ENCODE results near the gene RAB20. TPM values are rescaled to one million over a fixed set of nuclear protein-coding genes. Genes with fewer than 3 reads are reported as not detected.

RAB20 gene
- total RNA-seq, 2 donors from 2014 or later: 12.7 to 24.3 TPM

DNA sequence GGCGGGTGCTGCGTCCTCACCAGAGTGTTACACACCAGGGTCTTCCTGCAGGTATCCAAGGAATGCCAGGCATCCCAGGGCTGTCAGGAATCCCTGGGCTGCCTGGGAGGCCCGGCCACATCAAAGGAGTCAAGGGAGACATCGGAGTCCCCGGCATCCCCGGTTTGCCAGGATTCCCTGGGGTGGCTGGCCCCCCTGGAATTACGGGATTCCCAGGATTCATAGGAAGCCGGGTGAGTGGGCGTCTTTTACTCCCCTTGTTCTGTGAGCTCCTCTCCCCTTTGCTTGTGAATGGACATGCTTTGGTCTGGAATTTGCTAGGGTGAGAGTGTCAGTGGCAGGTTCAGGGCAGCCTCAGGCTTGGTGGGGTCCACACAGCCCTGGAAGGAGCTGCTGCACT is 75.9 kb downstream of the RAB20 start:
- intact Hi-C loops (cut with DNase I): no loop called here
- ATAC-seq: no peak

GRCh38 chr13:110484290-110485048 is 77.1 kb downstream of the RAB20 start:
- intact Hi-C loops (cut with DNase I): no loop called here
- ATAC-seq (no peak), DNase-seq (no peak)

More for the DNA sequence above, 75.9 kb downstream of the RAB20 start:
- DNase-seq: no peak

DNA sequence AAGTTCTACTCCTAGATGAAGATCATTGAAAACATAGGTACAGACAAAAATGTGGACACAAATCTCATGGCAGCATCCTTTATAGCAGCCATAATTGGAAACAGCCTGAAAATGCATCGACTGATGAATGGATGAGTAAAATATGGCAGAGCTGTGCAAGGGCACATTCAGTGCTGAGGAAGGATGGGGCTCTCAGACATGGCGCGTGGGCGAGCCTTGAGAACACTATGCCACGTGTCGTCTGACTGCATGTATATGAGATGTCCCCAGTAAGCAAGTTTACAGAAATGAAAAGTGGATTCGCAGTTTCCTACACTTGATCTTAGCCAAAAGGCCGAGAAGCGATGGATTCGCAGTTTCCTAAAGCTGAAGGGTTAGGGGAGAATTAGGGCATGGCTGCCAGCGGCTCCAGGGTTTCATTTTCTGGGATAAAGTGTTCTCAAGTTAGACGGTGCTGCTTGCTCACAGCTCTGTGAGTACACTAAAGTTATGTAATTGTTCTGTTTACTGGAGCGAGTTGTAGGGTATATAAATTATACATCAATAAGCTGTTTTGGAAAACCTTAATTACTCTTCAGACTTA is 78.0 kb downstream of the RAB20 start:
- intact Hi-C loops (cut with DNase I): no loop called here
- no peak for DNase-seq
- no peak for ATAC-seq

DNA sequence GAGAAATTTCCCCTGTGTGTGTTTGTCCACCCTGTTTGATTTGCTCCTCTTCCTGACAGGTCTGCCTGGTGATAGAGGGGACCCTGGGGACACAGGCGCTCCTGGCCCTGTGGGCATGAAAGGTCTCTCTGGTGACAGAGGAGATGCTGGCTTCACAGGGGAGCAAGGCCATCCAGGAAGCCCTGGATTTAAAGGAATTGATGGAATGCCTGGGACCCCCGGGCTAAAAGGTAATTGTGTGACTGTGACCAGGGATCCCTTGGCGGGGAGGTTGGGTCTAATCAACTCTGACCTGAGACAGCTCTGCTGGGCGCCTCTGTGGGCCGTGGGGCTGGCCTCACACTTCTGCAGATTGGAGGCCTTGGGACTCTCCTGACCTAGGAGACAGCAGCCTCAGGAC is 81.4 kb downstream of the RAB20 start:
- ATAC-seq (no peak), DNase-seq (no peak)
- intact Hi-C loops (cut with DNase I): no loop called here

GRCh38 chr13:110479648-110480047 is 81.9 kb downstream of the RAB20 start:
- intact Hi-C loops (cut with DNase I): no loop called here
- peak; percentile 11 to 76 for ATAC-seq
- DNase-seq: peak; percentile 53

- DNase-seq: no peak
- ATAC-seq: peak in 1 of 2 donors; percentile 4
- intact Hi-C loops (cut with DNase I): no loop called here
Observed at GRCh38 chr13:110479215-110479545, 82.3 kb downstream of the RAB20 start.

DNA sequence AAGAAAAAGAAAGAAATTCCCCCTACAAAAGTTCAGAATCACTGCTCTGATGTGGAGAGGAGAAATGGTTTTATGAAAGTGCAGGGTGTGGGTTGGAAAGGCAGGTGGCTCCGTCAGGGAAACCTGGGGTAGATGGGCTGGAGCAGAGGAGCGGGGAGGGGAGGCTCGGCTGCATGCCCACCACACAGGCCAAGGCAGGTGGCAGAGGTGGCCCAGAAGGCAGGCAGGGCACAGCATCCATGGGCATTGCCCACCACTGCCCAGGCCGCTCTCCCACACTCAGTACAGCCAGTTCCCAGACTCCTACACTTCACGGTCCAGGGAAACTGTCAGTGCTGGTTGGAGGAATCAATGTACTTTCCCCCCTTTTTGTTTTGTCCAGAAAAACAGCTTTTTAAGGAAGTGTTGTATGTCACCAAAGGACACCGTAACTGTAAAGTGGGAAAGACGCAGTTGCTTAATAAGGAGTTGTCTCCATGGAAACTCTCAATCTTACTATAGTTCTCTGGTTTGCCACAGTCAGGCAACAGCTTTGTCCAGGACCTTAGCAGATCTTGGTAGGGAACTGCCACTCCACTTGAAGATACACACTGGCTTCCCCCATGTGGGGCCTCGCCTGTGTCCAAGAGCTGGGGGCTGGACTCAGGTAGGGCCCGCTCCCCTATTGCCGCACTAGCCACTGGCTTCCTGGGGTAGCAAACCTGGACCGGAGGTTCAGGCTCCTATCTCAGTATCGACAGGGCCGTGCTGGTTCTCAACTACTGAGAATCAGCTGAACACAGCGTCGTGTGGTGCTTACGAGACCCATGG is 82.9 kb downstream of the RAB20 start:
- no peak for DNase-seq
- intact Hi-C loops (cut with DNase I): no loop called here
- peak in 1 of 2 donors; percentile 11 for ATAC-seq

DNA sequence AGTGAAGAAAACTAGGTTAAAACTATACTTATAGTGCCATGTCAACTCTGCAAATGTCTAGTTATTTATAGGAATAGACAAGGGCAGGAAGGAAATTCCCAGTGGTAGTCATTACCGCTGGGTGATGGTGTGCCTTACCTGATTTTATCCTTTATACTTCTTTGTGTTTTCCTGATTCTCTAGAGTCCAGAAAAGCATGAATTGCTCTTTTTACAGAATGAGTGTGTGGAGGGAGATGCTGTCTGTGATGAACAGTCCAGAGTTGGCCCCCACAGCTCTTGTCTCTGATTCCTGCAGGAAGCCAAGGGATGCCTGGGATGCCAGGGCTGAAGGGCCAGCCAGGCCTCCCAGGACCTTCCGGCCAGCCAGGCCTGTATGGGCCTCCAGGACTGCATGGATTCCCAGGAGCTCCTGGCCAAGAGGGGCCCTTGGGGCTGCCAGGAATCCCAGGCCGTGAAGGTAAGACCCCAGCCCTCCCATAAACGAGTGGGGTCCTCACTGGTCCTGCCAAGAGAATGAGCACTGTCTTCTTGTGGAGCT is 83.7 kb downstream of the RAB20 start:
- no peak for DNase-seq
- intact Hi-C loops (cut with DNase I): no loop called here
- peak in 1 of 2 donors; percentile 47 for ATAC-seq

GRCh38 chr13:110476220-110476617 is 85.3 kb downstream of the RAB20 start:
- ATAC-seq: peak in 1 of 2 donors; percentile 4

DNA sequence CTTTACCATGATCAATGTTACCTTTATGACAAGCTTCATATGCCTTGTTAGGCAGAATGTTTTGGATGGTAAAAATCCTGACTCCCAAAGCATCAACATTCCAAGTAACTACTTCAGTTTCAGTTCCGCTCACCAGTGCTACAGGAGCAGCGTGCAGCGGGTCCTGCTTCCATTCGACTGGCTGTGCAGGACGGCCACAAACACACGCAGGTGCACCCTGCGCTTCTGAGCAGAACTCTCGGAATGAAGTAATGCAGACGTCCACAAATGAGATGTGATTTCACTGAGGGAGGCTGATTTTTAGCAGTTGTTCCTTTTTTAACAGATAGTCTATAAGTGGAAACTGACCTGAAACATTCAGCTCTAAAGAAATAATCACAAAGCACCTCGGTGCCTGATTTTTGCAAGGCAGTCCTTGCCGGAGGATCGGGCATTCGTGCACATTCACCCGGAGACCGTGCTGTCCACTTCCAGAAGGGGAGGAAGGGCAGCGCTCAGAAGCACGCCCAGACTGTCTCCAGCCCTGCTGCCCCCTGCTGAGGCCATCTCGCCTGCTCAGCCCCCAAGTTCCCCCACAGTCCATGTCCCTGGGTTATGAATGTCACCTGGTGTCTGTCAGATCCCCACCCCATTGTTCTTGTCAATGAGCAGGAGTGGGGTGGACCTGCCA is 85.8 kb downstream of the RAB20 start:
- DNase-seq (no peak), ATAC-seq (peak in 1 of 2 donors; percentile 32)
- intact Hi-C loops (cut with DNase I): no loop called here

More at GRCh38 chr13:110476220-110476617, 85.3 kb downstream of the RAB20 start:
- intact Hi-C loops (cut with DNase I): no loop called here
- DNase-seq: no peak

DNA sequence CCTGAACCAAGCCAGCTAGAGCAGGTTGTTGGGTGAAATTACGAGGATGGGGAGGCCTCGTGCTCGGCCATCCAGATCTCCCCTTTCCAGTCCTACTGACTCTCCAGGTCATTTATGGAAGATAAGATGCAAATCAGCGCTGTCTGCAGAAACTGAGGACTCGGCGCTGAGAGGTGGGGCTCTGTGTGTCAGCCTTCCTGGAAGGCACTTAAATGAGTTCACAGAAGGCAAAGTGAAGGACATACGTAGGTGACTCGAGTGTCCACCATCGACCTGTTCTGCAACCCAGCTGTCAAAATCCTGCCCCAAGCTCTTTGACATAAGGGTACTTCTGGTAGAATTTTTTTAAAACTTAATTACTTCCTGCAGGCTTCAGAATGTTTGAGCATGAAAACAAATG is 86.4 kb downstream of the RAB20 start:
- DNase-seq: no peak
- intact Hi-C loops (cut with DNase I): no loop called here
- no peak for ATAC-seq

DNA sequence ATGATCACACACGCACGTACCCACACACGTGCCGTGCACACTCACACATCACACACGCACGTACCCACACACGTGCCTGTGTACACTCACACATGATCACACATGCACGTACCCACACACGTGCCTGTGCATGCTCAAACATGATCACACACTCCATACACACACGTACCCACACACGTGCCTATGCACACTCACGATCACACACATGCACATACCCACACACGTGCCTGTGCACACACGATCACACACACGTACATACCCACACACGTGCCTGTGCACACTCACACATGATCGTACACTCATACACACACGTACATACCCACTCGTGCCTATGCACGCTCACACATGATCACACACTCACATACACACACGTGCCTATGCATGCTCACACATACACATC is 86.8 kb downstream of the RAB20 start:
- DNase-seq: no peak
- intact Hi-C loops (cut with DNase I): no loop called here
- ATAC-seq: no peak

Other genes starting within 250 kb of the RAB20 start
- gene NAXD, start 53.8 kb upstream of the RAB20 start, total RNA-seq: 10 to 100 TPM; 23.7 to 27.0 TPM
- gene CARS2, start 144.4 kb upstream of the RAB20 start, total RNA-seq: 10 to 100 TPM; 36.6 to 37.9 TPM
- 1 to 10 TPM; 6.3 to 7.0 TPM for gene ING1, start 152.0 kb upstream of the RAB20 start, total RNA-seq